HEK293 (cell line): ENCODE data around the gene PKP2.
A peak's percentile ranks its signal among the peaks of the same experiment; 100 is the strongest.

Experiments
- BCL11A ChIP-seq: fragments of 450-650 bp; formaldehyde crosslinking; IDR thresholded peaks from 2 replicates; pipeline ENCODE4 v1.5.1; 2016; ENCODE audit warnings: low read depth, missing biosample characterization, missing genetic modification characterization
- BCL11B ChIP-seq: fragments of 450-650 bp; formaldehyde crosslinking; IDR thresholded peaks from 2 replicates; pipeline ENCODE4 v1.5.1; 2016; ENCODE audit warnings: low read depth, missing biosample characterization, missing genetic modification characterization
- GFI1B ChIP-seq: fragments of 450-650 bp; formaldehyde crosslinking; IDR thresholded peaks from 2 replicates; pipeline ENCODE4 v1.5.1; 2016; ENCODE audit warnings: missing biosample characterization, missing genetic modification characterization
- KLF7 ChIP-seq: fragments of 450-650 bp; formaldehyde crosslinking; IDR thresholded peaks from 2 replicates; pipeline ENCODE4 v1.5.1; 2016; ENCODE audit warnings: missing biosample characterization, missing genetic modification characterization, borderline replicate concordance
- KLF8 ChIP-seq: fragments of 450-650 bp; formaldehyde crosslinking; IDR thresholded peaks from 2 replicates; pipeline ENCODE4 v1.5.1; 2016; ENCODE audit warnings: missing biosample characterization, missing genetic modification characterization
- MEIS1 ChIP-seq: sonication (generic); formaldehyde crosslinking; IDR thresholded peaks from 2 replicates; pipeline ENCODE4 v1.8.1; 2022; ENCODE audit warnings: missing genetic modification reagents, mild to moderate bottlenecking, borderline replicate concordance
- OSR2 ChIP-seq: fragments of 450-650 bp; formaldehyde crosslinking; IDR thresholded peaks from 2 replicates; pipeline ENCODE4 v1.5.1; 2016; ENCODE audit warnings: missing biosample characterization, missing genetic modification characterization
- PRDM4 ChIP-seq: fragments of 450-650 bp; formaldehyde crosslinking; IDR thresholded peaks from 2 replicates; pipeline ENCODE4 v1.5.1; 2017; ENCODE audit warnings: missing biosample characterization, missing genetic modification characterization
- PRDM6 ChIP-seq: fragments of 450-650 bp; formaldehyde crosslinking; IDR thresholded peaks from 2 replicates; pipeline ENCODE4 v1.5.1; 2017; ENCODE audit warnings: missing biosample characterization, missing genetic modification characterization
- SALL2 ChIP-seq: fragments of 450-650 bp; formaldehyde crosslinking; IDR thresholded peaks from 2 replicates; pipeline ENCODE4 v1.5.0; 2017; ENCODE audit warnings: missing biosample characterization, mild to moderate bottlenecking, missing genetic modification characterization, borderline replicate concordance
- SCRT2 ChIP-seq: fragments of 450-650 bp; formaldehyde crosslinking; IDR thresholded peaks from 2 replicates; pipeline ENCODE4 v1.5.1; 2016; ENCODE audit warnings: missing biosample characterization, missing genetic modification characterization
- ZBTB44 ChIP-seq: fragments of 450-650 bp; IDR thresholded peaks from 2 replicates; pipeline ENCODE4 v1.5.1; 2018; ENCODE audit warnings: missing biosample characterization, mild to moderate bottlenecking, missing genetic modification characterization
- ZFP69B ChIP-seq: fragments of 450-650 bp; formaldehyde crosslinking; IDR thresholded peaks from 2 replicates; pipeline ENCODE4 v1.5.1; 2016; ENCODE audit warnings: missing biosample characterization, missing genetic modification characterization
- ZNF174 ChIP-seq: fragments of 450-650 bp; formaldehyde crosslinking; IDR thresholded peaks from 2 replicates; pipeline ENCODE4 v1.5.0; 2017; ENCODE audit warnings: missing biosample characterization, mild to moderate bottlenecking, missing genetic modification characterization
- ZNF2 ChIP-seq: fragments of 450-650 bp; formaldehyde crosslinking; IDR thresholded peaks from 2 replicates; pipeline ENCODE4 v1.5.1; 2016; ENCODE audit warnings: missing biosample characterization, missing genetic modification characterization
- ZNF239 ChIP-seq: fragments of 450-650 bp; formaldehyde crosslinking; IDR thresholded peaks from 2 replicates; pipeline ENCODE4 v1.5.1; 2016; ENCODE audit warnings: missing biosample characterization, missing genetic modification characterization
- ZNF341 ChIP-seq: fragments of 450-650 bp; formaldehyde crosslinking; IDR thresholded peaks from 2 replicates; pipeline ENCODE4; 2016; ENCODE audit warnings: low read depth, missing biosample characterization, missing genetic modification characterization
- ZNF350 ChIP-seq: fragments of 450-650 bp; formaldehyde crosslinking; IDR thresholded peaks from 2 replicates; pipeline ENCODE4 v1.5.0; 2017; ENCODE audit warnings: missing biosample characterization, mild to moderate bottlenecking, missing genetic modification characterization
- ZNF362 ChIP-seq: fragments of 450-650 bp; formaldehyde crosslinking; IDR thresholded peaks from 2 replicates; pipeline ENCODE4 v1.5.1; 2016; ENCODE audit warnings: missing biosample characterization, missing genetic modification characterization
- ZNF513 ChIP-seq: fragments of 450-650 bp; IDR thresholded peaks from 2 replicates; pipeline ENCODE4 v1.5.1; 2018; ENCODE audit warnings: missing biosample characterization, missing genetic modification characterization
- ZNF544 ChIP-seq: fragments of 450-650 bp; formaldehyde crosslinking; IDR thresholded peaks from 2 replicates; pipeline ENCODE4 v1.5.0; 2017; ENCODE audit warnings: missing biosample characterization, missing genetic modification characterization
- ZNF585B ChIP-seq: fragments of 450-650 bp; formaldehyde crosslinking; IDR thresholded peaks from 2 replicates; pipeline ENCODE4 v1.5.1; 2016; ENCODE audit warnings: missing biosample characterization, missing genetic modification characterization
- ZNF639 ChIP-seq: fragments of 450-650 bp; formaldehyde crosslinking; IDR thresholded peaks from 2 replicates; pipeline ENCODE4 v1.5.1; 2016; ENCODE audit warnings: missing biosample characterization, missing genetic modification characterization
- ZNF692 ChIP-seq: fragments of 450-650 bp; formaldehyde crosslinking; IDR thresholded peaks from 2 replicates; pipeline ENCODE4 v1.5.1; 2016; ENCODE audit warnings: missing biosample characterization, missing genetic modification characterization
- ZNF776 ChIP-seq: fragments of 450-650 bp; formaldehyde crosslinking; IDR thresholded peaks from 2 replicates; pipeline ENCODE4 v1.5.0; 2017; ENCODE audit warnings: missing biosample characterization, missing genetic modification characterization, borderline replicate concordance
- ZSCAN30 ChIP-seq: fragments of 450-650 bp; IDR thresholded peaks from 2 replicates; pipeline ENCODE4 v1.5.1; 2018; ENCODE audit warnings: missing biosample characterization, mild to moderate bottlenecking, missing genetic modification characterization, moderate library complexity
- ZSCAN4 ChIP-seq: fragments of 450-650 bp; formaldehyde crosslinking; IDR thresholded peaks from 2 replicates; pipeline ENCODE4 v1.5.1; 2017; ENCODE audit warnings: missing biosample characterization, missing genetic modification characterization
- ZXDB ChIP-seq: fragments of 450-650 bp; formaldehyde crosslinking; IDR thresholded peaks from 2 replicates; pipeline ENCODE4 v1.5.1; 2016; ENCODE audit warnings: missing biosample characterization, missing genetic modification characterization

The PKP2 gene

GRCh38 chr12:32917094-32917611, 20.6 kb upstream of the PKP2 start (continued):
- 0 out of 2 replicates have a peak, but pooled peaks have one; percentile 28 for TF ChIP-seq KLF8 (tag by site-specific recombination)
- peak; percentile 85 for TF ChIP-seq PRDM6 (tag by site-specific recombination)
- no peak for TF ChIP-seq BCL11A (tag by site-specific recombination)
- TF ChIP-seq ZNF2 (tag by site-specific recombination) = no peak
- TF ChIP-seq ZNF544 (tag by site-specific recombination) = no peak
- 0 out of 2 replicates have a peak, but pooled peaks have one; percentile 23 for TF ChIP-seq ZNF362 (tag by site-specific recombination)
- TF ChIP-seq KLF7 = no peak
- TF ChIP-seq ZNF639 = no peak
- TF ChIP-seq OSR2 (tag by site-specific recombination) = peak; percentile 53
- TF ChIP-seq ZSCAN4 (tag by site-specific recombination) = no peak
- no peak for TF ChIP-seq ZNF585B (tag by site-specific recombination)
- TF ChIP-seq ZSCAN30 (tag by site-specific recombination) = no peak
- no peak for TF ChIP-seq ZNF692 (tag by site-specific recombination)
- TF ChIP-seq PRDM4 = peak; percentile 80
- TF ChIP-seq ZNF174 (tag by site-specific recombination) = no peak
- TF ChIP-seq ZFP69B (tag by site-specific recombination) = no peak
- no peak for TF ChIP-seq ZNF239
- no peak for TF ChIP-seq ZNF341 (tag by site-specific recombination)
- no peak for TF ChIP-seq BCL11B
- TF ChIP-seq SCRT2 = no peak
- TF ChIP-seq SALL2 (tag by site-specific recombination) = no peak
- 0 out of 2 replicates have a peak, but pooled peaks have one; percentile 43 for TF ChIP-seq GFI1B (tag by site-specific recombination)
- TF ChIP-seq MEIS1 = no peak
- TF ChIP-seq ZNF776 (tag by site-specific recombination) = no peak
- peak; percentile 67 for TF ChIP-seq ZXDB (tag by site-specific recombination)
- TF ChIP-seq ZNF513 = no peak
- peak; percentile 31; the same call in 1 of the 2 replicates for TF ChIP-seq ZBTB44 (tag by site-specific recombination)
- no peak; the same call in 1 of the 2 replicates for TF ChIP-seq ZNF350
